Spleen (tissue), 7 donors: Measurements from ENCODE around the gene TAF1B.

Experiments
- CTCF ChIP-seq, 11 experiments: fragments of 200-600 bp in 7 of 11; fragments of 450-650 bp in 4 of 11; sonication (generic) in 4 of 11; IDR thresholded peaks in 8 of 11; conservative IDR thresholded peaks in 3 of 11; 1 replicate in 7 of 11; 2 replicates in 4 of 11; pipeline versions ENCODE4 v1.4.0 to v1.8.0; 2016 to 2021; ENCODE audit warnings: antibody characterized with exemption in 11 of 11, inconsistent platforms in 4 of 11, mild to moderate bottlenecking in 1 of 11
- POLR2A ChIP-seq, 3 donors: fragments of 450-650 bp; IDR thresholded peaks; one replicate each; pipeline ENCODE4 v1.5.1; 2017; ENCODE audit warnings: antibody characterized with exemption in 3 of 3, mild to moderate bottlenecking in 1 of 3
- POLR2AphosphoS5 ChIP-seq, 3 donors: sonication (generic); formaldehyde crosslinking; IDR thresholded peaks; one replicate each; pipeline ENCODE4 v1.5.1; 2017; ENCODE audit warnings: antibody characterized with exemption in 3 of 3
- donor health status: DM: no; HTN: no; CAD: no; lungs with moderate emphysema.
- donor health status: DM: no; HTN: no; CAD: no.
- donor health status: DM: no; HTN: no; CAD: no.

- no peak for TF ChIP-seq CTCF (IDR thresholded peaks at IDR 0.05 in 8 of 11, conservative IDR thresholded peaks at IDR 0.05 in 3 of 11)
- TF ChIP-seq POLR2A (IDR thresholded peaks at IDR 0.05): no peak
- no peak for TF ChIP-seq POLR2AphosphoS5 (IDR thresholded peaks at IDR 0.05)
Observed at GRCh38 chr2:9799011-9799596, 44.2 kb upstream of the TAF1B start.
